Fibroblast of lung (primary cell): ENCODE data around the gene HOXB6. TPM values are rescaled to one million over a fixed set of nuclear protein-coding genes. Genes with fewer than 3 reads are reported as not detected.
A peak's percentile ranks its signal among the peaks of the same experiment; 100 is the strongest.

Experiments used
- DNase-seq, 2 donors: peaks; one replicate each; pipeline versions ENCODE4 v3.0.0 to v3.0.0-alpha.2; 2010; ENCODE audit warnings: low read depth in 2 of 2
- H2AFZ ChIP-seq: 2 replicates; pipeline ENCODE4 v1.5.1; 2012; ENCODE audit warnings: low read length, control low read depth, inconsistent platforms
- H3K27ac ChIP-seq: 2 replicates; pipeline ENCODE4 v1.5.1; 2011; ENCODE audit warnings: low read length, control low read depth; ENCODE audit not compliant: insufficient read depth
- H3K27me3 ChIP-seq: 2 replicates; pipeline ENCODE4 v1.5.1; 2011; ENCODE audit warnings: mild to moderate bottlenecking, low read length; ENCODE audit not compliant: control insufficient read depth, insufficient read depth
- H3K36me3 ChIP-seq: 2 replicates; pipeline ENCODE4 v1.5.1; 2011; ENCODE audit warnings: low read length; ENCODE audit not compliant: control insufficient read depth, insufficient read depth
- H3K4me1 ChIP-seq: 2 replicates; pipeline ENCODE4 v1.5.1; 2011; ENCODE audit warnings: low read length; ENCODE audit not compliant: control insufficient read depth, insufficient read depth; ENCODE audit errors: extremely low read depth
- H3K4me2 ChIP-seq: 2 replicates; pipeline ENCODE4 v1.5.1; 2011; ENCODE audit warnings: low read length, control low read depth; ENCODE audit not compliant: insufficient read depth; ENCODE audit errors: extremely low read depth
- H3K4me3 ChIP-seq, 4 experiments: fragments of 200-600 bp in 1 of 4; sonication (generic) in 1 of 4; replicated peaks in 1 of 4; 2 replicates each; pipeline ENCODE4 v1.5.1; 2011 to 2016; ENCODE audit warnings: low read length in 4 of 4, low read depth in 3 of 4, mild to moderate bottlenecking in 3 of 4, control low read depth in 2 of 4, inconsistent platforms in 1 of 4, mixed read lengths in 1 of 4; ENCODE audit not compliant: insufficient read depth in 1 of 4; ENCODE audit errors: control extremely low read depth in 1 of 4
- H3K79me2 ChIP-seq: 2 replicates; pipeline ENCODE4 v1.5.1; 2012; ENCODE audit warnings: mild to moderate bottlenecking, low read length, inconsistent platforms; ENCODE audit not compliant: control insufficient read depth, insufficient read depth
- H3K9ac ChIP-seq: 2 replicates; pipeline ENCODE4 v1.5.1; 2011; ENCODE audit warnings: mild to moderate bottlenecking, low read length, control low read depth; ENCODE audit not compliant: insufficient read depth
- H3K9me3 ChIP-seq: 2 replicates; pipeline ENCODE4 v1.5.1; 2012; ENCODE audit warnings: low read depth, low read length; ENCODE audit not compliant: control insufficient read depth, insufficient read depth
- H4K20me1 ChIP-seq: 2 replicates; pipeline ENCODE4 v1.5.1; 2011; ENCODE audit warnings: low read length; ENCODE audit not compliant: control insufficient read depth, insufficient read depth; ENCODE audit errors: extremely low read depth
- EZH2 ChIP-seq: IDR thresholded peaks from 2 replicates; pipeline ENCODE4 v1.5.1; 2012; ENCODE audit warnings: low read length, control low read depth, mild to moderate bottlenecking; ENCODE audit errors: missing control alignments
- polyA plus RNA-seq, 2 donors: library from polyadenylated mRNA; depleted of rRNA in 1 of 2; stranded (reverse) in 1 of 2; unstranded in 1 of 2; fragments of >200 nt; gene quantifications; 2 replicates each; pipeline ENCODE4 v1.2.1, GENCODE V29; 2011 to 2012; ENCODE audit warnings: missing spikeins in 1 of 2
- total RNA-seq: library from RNA; depleted of rRNA; stranded (reverse); fragments of >200 nt; gene quantifications from 2 replicates; pipeline ENCODE4 v1.2.1, GENCODE V29; 2014
- TF ChIP-seq, protein P1 (sequence below), 2 donors: IDR thresholded peaks in 1 of 2; conservative IDR thresholded peaks in 1 of 2; 1 replicate in 1 of 2; 2 replicates in 1 of 2; pipeline ENCODE4 v1.5.1; 2011 to 2012; ENCODE audit warnings: low read length in 2 of 2, control low read depth in 1 of 2, inconsistent platforms in 1 of 2, low read depth in 1 of 2, mild to moderate bottlenecking in 1 of 2

Gene HOXB6
- total and polyA plus RNA-seq, 2 donors (not counting 1 experiment from before 2014, with no cell fraction given): 16.2 to 28.9 TPM

DNA sequence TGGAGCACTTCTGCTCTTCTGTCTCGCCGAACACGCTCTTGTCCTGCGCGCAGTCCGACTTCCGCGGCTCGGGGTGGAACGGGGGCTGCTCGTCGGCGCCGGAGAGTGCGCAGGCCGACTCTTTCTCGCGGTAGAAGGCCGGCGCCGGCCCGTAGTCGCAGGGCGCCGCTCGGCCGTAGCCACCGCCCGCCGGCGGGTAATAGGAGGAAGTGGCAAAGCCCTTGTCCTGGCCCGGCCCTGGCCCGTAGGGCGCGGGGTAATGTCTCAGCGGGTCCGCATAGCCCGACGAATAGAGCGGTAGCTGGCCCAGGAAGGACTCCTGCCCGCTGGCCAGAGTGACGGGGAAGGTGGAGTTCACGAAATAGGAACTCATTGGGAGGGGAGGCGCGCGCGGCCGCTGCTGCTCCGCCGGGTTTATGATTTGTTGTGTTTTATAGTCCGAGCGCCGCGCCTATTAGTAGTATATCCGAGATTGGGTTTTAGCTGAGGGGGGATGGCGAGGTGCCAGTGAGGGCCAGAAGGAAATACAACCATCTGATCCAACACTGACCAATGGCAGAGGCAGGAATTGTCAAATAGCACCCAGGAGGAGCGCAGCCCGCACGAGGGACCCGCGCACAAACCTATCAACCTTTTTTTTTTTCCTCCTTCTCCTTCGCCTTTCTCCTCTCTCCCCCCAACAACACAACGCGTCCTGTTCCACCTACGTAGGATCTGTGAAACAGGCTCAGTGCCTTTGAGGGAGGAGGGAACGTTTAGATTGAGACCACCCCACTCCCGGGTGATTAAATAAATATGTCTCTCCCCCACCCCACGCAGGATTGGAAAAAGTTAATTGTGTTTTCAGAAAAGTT lies 6.8 kb downstream of the HOXB6 start:
- peaks cover 4% of the 10 kb centered on the region for H3K4me1 ChIP-seq
- H3K79me2 ChIP-seq: peaks cover 95% of the 10 kb centered on the region
- peak overlapping the region; percentile 83 for H3K9ac ChIP-seq
- H2AFZ ChIP-seq: no peak overlapping the region
- no peaks in the 10 kb centered on the region for H3K9me3 ChIP-seq
- DNase-seq: peak; percentile 46 to 96
- H4K20me1 ChIP-seq: no peaks in the 10 kb centered on the region
- peak overlapping the region; percentile 83 to 93 (median 88) for H3K4me3 ChIP-seq
- H3K36me3 ChIP-seq: peaks cover 3% of the 10 kb centered on the region
- H3K27me3 ChIP-seq: no peaks in the 10 kb centered on the region
- peak overlapping the region; percentile 95 for H3K4me2 ChIP-seq
- peak overlapping the region; percentile 92 for H3K27ac ChIP-seq
- no peak for TF ChIP-seq EZH2
- TF ChIP-seq, protein P1, sequence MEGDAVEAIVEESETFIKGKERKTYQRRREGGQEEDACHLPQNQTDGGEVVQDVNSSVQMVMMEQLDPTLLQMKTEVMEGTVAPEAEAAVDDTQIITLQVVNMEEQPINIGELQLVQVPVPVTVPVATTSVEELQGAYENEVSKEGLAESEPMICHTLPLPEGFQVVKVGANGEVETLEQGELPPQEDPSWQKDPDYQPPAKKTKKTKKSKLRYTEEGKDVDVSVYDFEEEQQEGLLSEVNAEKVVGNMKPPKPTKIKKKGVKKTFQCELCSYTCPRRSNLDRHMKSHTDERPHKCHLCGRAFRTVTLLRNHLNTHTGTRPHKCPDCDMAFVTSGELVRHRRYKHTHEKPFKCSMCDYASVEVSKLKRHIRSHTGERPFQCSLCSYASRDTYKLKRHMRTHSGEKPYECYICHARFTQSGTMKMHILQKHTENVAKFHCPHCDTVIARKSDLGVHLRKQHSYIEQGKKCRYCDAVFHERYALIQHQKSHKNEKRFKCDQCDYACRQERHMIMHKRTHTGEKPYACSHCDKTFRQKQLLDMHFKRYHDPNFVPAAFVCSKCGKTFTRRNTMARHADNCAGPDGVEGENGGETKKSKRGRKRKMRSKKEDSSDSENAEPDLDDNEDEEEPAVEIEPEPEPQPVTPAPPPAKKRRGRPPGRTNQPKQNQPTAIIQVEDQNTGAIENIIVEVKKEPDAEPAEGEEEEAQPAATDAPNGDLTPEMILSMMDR (conservative IDR thresholded peaks at IDR 0.05 in 1 of 2, IDR thresholded peaks at IDR 0.05 in 1 of 2; ENCODE audit: low read depth in 1 of 2, low read length in 2 of 2): no peak

DNA sequence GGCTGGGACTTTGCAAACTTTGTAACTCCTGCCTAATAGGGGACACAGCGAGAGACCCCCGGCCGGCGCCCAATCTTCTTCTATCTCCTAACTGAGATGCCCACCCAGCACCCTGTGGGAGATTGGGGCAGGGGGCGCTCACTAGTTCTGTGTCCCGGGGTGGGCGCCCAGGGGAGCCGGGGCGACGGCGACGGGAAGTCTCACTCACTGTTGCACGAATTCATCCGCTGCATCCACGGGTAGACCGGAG lies 7.3 kb downstream of the HOXB6 start:
- peak overlapping the region; percentile 83 to 93 (median 88) for H3K4me3 ChIP-seq
- H3K27ac ChIP-seq: peak overlapping the region; percentile 92
- H3K9ac ChIP-seq: peak overlapping the region; percentile 83
- peaks cover 4% of the 10 kb centered on the region for H3K4me1 ChIP-seq
- TF ChIP-seq, protein P1 (conservative IDR thresholded peaks at IDR 0.05 in 1 of 2, IDR thresholded peaks at IDR 0.05 in 1 of 2; ENCODE audit: low read depth in 1 of 2, low read length in 2 of 2): no peak
- TF ChIP-seq EZH2: no peak
- H3K79me2 ChIP-seq: peaks cover 96% of the 10 kb centered on the region
- no peaks in the 10 kb centered on the region for H4K20me1 ChIP-seq
- H3K36me3 ChIP-seq: peaks cover 3% of the 10 kb centered on the region
- peak overlapping the region; percentile 95 for H3K4me2 ChIP-seq
- no peaks in the 10 kb centered on the region for H3K9me3 ChIP-seq
- H2AFZ ChIP-seq: no peak overlapping the region
- no peaks in the 10 kb centered on the region for H3K27me3 ChIP-seq
- no peak for DNase-seq

GRCh38 chr17:48596735-48597527 lies 7.9 kb downstream of the HOXB6 start:
- peak overlapping the region; percentile 83 to 93 (median 88) for H3K4me3 ChIP-seq
- peak overlapping the region; percentile 83 for H3K9ac ChIP-seq
- no peaks in the 10 kb centered on the region for H4K20me1 ChIP-seq
- H3K27ac ChIP-seq: peak overlapping the region; percentile 92
- no peaks in the 10 kb centered on the region for H3K9me3 ChIP-seq
- H3K27me3 ChIP-seq: no peaks in the 10 kb centered on the region
- TF ChIP-seq EZH2: no peak
- TF ChIP-seq, protein P1 (conservative IDR thresholded peaks at IDR 0.05 in 1 of 2, IDR thresholded peaks at IDR 0.05 in 1 of 2; ENCODE audit: low read depth in 1 of 2, low read length in 2 of 2): no peak
- H2AFZ ChIP-seq: no peak overlapping the region
- peaks cover 3% of the 10 kb centered on the region for H3K36me3 ChIP-seq
- peak in 1 of 2 donors; percentile 83 for DNase-seq
- peak overlapping the region; percentile 95 for H3K4me2 ChIP-seq
- H3K4me1 ChIP-seq: peaks cover 4% of the 10 kb centered on the region
- H3K79me2 ChIP-seq: peaks cover 97% of the 10 kb centered on the region
